ENCODE data around the gene RACGAP1.
A peak's percentile ranks its signal among the peaks of the same experiment; 100 is the strongest.

The RACGAP1 gene

DNA sequence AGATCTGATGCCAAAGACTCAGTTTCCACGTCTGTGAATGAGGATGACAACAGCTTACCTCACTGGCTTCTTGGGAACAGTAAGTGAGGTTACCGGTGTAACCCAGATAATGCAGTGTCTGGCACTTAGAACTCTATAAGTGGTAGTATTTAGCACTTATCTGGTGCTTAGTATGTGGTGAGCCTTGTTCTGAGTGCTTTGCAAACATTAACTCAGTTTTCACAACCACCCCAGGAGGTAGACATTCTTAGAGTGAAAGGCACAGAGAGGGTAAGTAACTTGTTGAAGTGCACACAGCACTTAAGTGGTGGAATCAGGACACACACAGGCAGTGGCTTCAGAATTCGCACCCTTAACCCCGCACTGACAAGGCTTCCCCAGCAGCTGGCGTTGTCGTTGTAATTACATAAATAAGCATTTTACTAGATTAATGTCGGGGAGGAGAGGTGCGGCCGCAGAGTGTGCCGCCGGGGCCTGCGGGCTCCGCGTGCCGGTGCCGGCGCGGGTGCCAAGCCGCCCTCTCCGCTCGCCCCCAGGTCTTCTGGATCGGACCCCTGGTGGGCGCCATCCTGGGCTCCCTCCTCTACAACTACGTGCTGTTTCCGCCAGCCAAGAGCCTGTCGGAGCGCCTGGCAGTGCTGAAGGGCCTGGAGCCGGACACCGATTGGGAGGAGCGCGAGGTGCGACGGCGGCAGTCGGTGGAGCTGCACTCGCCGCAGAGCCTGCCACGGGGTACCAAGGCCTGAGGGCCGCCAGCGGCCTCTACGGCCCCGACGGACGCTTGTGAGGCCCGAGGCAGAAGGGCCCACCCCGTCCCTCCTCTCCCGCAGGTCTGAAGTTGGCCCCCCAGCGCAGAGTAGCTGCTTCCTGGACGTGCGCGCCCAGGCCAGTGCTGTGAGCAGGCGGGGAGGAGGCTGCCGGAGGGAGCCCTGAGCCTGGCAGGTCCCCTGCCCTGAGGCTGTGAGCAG, 70.1 kb downstream of the RACGAP1 start:
- peak; percentile 39 for DNase-seq (ENCODE audit: low spot score)

GRCh38 chr12:49953961-49954846, 71.1 kb downstream of the RACGAP1 start:
- DNase-seq (ENCODE audit: low spot score) = no peak

- no peak for DNase-seq (ENCODE audit: low spot score)
Measured at GRCh38 chr12:49953151-49953550, 72.1 kb downstream of the RACGAP1 start.

DNA sequence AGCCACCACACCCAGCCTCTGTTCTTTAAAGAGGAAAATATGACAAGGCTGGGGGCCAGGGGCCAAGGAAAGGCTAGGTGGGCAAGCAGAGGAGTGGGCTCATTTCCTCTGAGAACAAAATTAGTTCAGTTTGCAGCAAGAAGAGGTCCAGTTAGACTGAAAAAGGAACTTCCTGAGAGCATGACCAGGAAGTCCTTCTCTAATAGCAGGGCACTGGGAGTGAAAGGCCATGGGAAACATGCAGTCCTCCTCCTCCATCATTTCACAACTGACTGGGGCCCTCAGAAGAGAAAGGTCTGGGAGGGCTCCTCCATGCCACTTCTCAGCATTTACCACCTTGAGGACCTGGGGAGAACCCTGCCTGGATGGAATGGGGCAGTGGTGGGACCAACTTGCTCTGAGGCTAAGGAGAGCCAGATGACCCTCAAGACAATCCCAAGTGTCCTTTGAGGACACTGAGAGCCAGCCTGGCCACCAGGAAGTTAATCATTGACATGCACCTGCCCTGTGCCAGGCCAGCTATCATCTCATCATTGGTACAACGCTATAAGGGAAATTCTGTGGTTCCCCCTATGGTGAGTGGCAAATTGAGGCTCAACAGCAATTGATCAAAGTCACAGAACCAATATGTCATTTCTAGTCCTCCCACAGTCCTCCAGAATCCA, 72.8 kb downstream of the RACGAP1 start:
- no peak for DNase-seq (ENCODE audit: low spot score)

- DNase-seq (ENCODE audit: low spot score) = no peak
Measured at GRCh38 chr12:49951411-49952240, 73.7 kb downstream of the RACGAP1 start.

- DNase-seq (ENCODE audit: low spot score) = no peak
Measured at GRCh38 chr12:49950273-49951251, 74.7 kb downstream of the RACGAP1 start, which contains the start of gene AQP2. Gene AQP2, plus strand, starts transcription at chr12:49950737. Its CDS starts 94 bp downstream, at chr12:49950831.

DNA sequence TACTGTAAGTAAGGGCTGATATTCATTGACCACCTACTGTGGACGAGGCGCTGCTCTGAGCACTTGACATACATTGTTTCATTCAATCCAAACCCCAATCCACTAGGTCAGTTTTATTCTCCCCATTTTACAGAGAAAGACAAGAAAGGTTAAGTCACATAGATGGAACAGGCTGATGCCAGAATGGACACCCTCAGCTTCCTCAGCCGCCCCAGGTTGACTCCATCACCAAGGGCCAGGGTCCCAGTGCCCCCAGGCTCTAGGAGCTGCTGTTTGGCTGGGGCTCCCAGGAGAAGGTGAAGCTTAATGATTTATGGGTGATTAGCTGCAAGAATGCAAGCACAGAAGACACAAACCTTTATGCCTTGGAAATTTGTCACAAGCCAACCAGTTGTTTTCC, 75.4 kb downstream of the RACGAP1 start:
- DNase-seq (ENCODE audit: low spot score) = no peak

GRCh38 chr12:49948866-49949845, 76.1 kb downstream of the RACGAP1 start:
- no peak for DNase-seq (ENCODE audit: low spot score)

GRCh38 chr12:49947593-49948226, 77.6 kb downstream of the RACGAP1 start:
- no peak for DNase-seq (ENCODE audit: low spot score)

DNA sequence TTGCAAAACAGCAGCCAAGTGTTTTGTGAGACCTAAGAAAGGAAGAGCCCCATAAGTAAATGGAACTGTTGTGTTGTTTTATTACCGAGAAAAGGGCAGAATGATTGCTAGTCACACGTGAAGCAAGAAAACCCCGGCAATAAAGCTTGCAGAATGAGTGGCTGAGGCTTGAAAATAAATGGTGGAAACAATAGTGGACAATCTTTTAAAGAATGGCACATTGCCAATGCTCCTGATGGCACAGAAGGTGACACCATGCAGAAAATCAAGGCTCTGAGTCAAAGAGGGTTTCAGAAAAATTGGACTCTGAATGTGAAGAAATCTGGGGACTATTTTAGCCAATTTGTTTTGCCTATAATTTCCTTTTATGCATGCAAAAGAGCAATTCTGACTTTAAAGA, 78.8 kb downstream of the RACGAP1 start:
- no peak for DNase-seq (ENCODE audit: low spot score)

DNA sequence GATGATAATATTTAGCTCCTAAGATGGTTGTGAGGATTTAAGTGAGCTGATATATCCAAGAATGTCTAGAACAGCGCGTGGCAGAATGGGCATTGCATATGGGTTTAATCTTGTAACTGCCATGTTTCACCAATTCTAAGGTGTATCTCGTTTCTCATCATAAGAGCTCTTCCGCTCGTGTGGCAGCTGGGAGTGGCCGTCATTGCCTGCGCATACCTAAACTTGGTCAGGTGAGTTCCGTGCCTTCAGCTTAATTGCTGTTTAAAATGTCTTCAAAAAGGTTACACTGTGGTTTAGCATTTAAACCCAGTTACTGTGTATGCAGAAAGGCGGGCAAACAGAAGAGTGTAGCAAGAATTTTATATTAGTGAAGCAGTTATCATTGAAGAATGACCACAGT, 79.2 kb downstream of the RACGAP1 start:
- DNase-seq (ENCODE audit: low spot score) = no peak

GRCh38 chr12:49945394-49946080, 79.8 kb downstream of the RACGAP1 start:
- DNase-seq (ENCODE audit: low spot score) = peak; percentile 92

- DNase-seq (ENCODE audit: low spot score) = no peak
Measured at GRCh38 chr12:49944718-49945117, 80.6 kb downstream of the RACGAP1 start.

DNA sequence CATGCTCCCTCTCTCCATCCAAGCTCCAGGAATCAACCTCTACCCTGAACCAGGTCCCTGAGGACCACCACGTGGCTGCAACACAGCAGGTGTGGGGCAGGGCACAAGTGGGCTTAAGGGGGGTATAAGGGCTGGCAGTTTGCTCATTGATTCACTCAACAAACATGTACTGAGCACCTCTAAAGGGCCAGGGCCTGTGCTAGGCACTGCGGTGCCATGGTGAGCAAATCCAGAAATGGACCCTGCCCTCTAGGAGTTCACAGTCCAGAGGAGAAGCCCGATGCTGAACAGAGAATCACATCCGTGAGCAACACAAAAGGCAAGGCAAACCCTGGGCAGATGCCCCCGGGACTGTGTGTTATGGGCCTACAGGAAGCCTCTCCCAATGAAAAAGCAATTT, 81.2 kb downstream of the RACGAP1 start:
- DNase-seq (ENCODE audit: low spot score) = no peak

DNA sequence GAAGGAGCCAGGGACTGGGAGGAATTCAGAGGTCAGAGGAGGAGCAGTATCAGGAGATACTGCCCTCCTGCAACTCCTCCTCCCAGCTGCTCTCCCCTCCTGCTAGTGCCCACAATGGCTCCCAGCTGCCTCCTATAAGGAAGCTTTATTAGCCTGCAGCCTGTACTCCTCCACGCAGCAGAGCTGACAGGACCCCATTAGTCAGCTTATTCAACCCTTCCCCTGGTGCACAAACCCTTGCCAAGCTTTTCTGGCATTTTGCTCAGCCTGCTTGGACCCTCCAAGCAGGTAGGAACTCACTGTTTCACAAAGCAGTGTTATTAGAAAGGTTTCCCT, 81.7 kb downstream of the RACGAP1 start:
- DNase-seq (ENCODE audit: low spot score) = no peak

- DNase-seq (ENCODE audit: low spot score) = no peak
Measured at GRCh38 chr12:49942921-49943624, 82.2 kb downstream of the RACGAP1 start.

GRCh38 chr12:49942512-49942893, 82.8 kb downstream of the RACGAP1 start:
- no peak for DNase-seq (ENCODE audit: low spot score)
